HepG2 (cell line): ENCODE data around the gene PTGR1.
A peak's percentile ranks its signal among the peaks of the same experiment; 100 is the strongest.

ENCODE experiments used
- AKAP8 ChIP-seq: sonication (generic); formaldehyde crosslinking; IDR thresholded peaks from 2 replicates; pipeline ENCODE4 v1.5.1; 2020; ENCODE audit warnings: mild to moderate bottlenecking, missing genetic modification reagents
- BATF2 ChIP-seq: sonication (generic); formaldehyde crosslinking; IDR thresholded peaks from 2 replicates; pipeline ENCODE4 v1.8.0; 2022; ENCODE audit warnings: mild to moderate bottlenecking, missing genetic modification reagents, moderate library complexity
- CTCF ChIP-seq: sonication (generic); formaldehyde crosslinking; IDR thresholded peaks from 2 replicates; pipeline ENCODE4 v1.5.0; 2020; ENCODE audit warnings: mild to moderate bottlenecking, missing genetic modification reagents, moderate library complexity
- EZH2 ChIP-seq: conservative IDR thresholded peaks from 2 replicates; pipeline ENCODE4 v1.6.1; 2012; ENCODE audit warnings: mild to moderate bottlenecking, low read depth, low read length, moderate library complexity
- POLR2A ChIP-seq, 2 experiments: IDR thresholded peaks; 2 replicates each; pipeline ENCODE4 v1.6.1; 2011; ENCODE audit warnings: low read depth in 2 of 2, low read length in 2 of 2, mild to moderate bottlenecking in 1 of 2, moderate library complexity in 1 of 2; ENCODE audit not compliant: insufficient read depth in 1 of 2
- TBX2 ChIP-seq: sonication (generic); formaldehyde crosslinking; IDR thresholded peaks from 2 replicates; pipeline ENCODE4 v1.5.0; 2020; ENCODE audit warnings: missing genetic modification reagents, mild to moderate bottlenecking, borderline replicate concordance
- TMF1 ChIP-seq: sonication (generic); formaldehyde crosslinking; IDR thresholded peaks from 2 replicates; pipeline ENCODE4 v1.8.1; 2022; ENCODE audit warnings: low read depth, missing genetic modification reagents
- ZNF333 ChIP-seq: sonication (generic); formaldehyde crosslinking; IDR thresholded peaks from 2 replicates; pipeline ENCODE4 v1.4.0; 2020; ENCODE audit warnings: mild to moderate bottlenecking, missing genetic modification reagents, borderline replicate concordance
- ZNF670 ChIP-seq: sonication (generic); formaldehyde crosslinking; IDR thresholded peaks from 2 replicates; pipeline ENCODE4 v1.8.0; 2022; ENCODE audit warnings: mild to moderate bottlenecking, missing genetic modification reagents, borderline replicate concordance
- TF ChIP-seq, protein P1 (sequence below), 2 experiments: sonication (generic) in 1 of 2; formaldehyde crosslinking in 1 of 2; IDR thresholded peaks; 2 replicates each; pipeline versions ENCODE4 v1.5.1 to v1.6.1; 2011 to 2020; ENCODE audit warnings: borderline replicate concordance in 1 of 2, low read depth in 1 of 2, low read length in 1 of 2, mild to moderate bottlenecking in 1 of 2, missing genetic modification reagents in 1 of 2, moderate library complexity in 1 of 2

GRCh38 chr9:111630182-111630963 is 30.9 kb upstream of the PTGR1 start:
- TF ChIP-seq EZH2 (no peak), TBX2 (CRISPR knock-in tag) (no peak), CTCF (CRISPR knock-in tag) (no peak), AKAP8 (CRISPR knock-in tag) (no peak), ZNF333 (CRISPR knock-in tag) (no peak), BATF2 (CRISPR knock-in tag) (no peak), ZNF670 (CRISPR knock-in tag) (no peak), POLR2A (IDR thresholded peaks at IDR 0.05; ENCODE audit: insufficient read depth in 1 of 2, low read depth in 2 of 2, low read length in 2 of 2) (no peak), TMF1 (CRISPR knock-in tag) (peak; percentile 4; the same call in 1 of the 2 replicates)
- TF ChIP-seq, protein P1, sequence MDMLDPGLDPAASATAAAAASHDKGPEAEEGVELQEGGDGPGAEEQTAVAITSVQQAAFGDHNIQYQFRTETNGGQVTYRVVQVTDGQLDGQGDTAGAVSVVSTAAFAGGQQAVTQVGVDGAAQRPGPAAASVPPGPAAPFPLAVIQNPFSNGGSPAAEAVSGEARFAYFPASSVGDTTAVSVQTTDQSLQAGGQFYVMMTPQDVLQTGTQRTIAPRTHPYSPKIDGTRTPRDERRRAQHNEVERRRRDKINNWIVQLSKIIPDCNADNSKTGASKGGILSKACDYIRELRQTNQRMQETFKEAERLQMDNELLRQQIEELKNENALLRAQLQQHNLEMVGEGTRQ (IDR thresholded peaks at IDR 0.05; ENCODE audit: low read depth, low read length), result no peak
- TF ChIP-seq, protein P1 (CRISPR knock-in tag; IDR thresholded peaks at IDR 0.05; ENCODE audit: borderline replicate concordance), result no peak
